Neuronal stem cell (in vitro differentiated cells): ENCODE results near the gene TBX2.

Source experiments
- DNase-seq: peaks from one replicate; pipeline ENCODE4 v3.0.0-alpha.2; 2013; ENCODE audit warnings: low spot score
- H2AFZ ChIP-seq: one replicate; pipeline ENCODE4 v1.6.1; 2013; ENCODE audit warnings: mild to moderate bottlenecking, low read length, inconsistent platforms
- H2AK5ac ChIP-seq: 2 replicates; pipeline ENCODE4 v1.6.1; 2013; ENCODE audit warnings: low read depth, mild to moderate bottlenecking, inconsistent platforms, low read length, moderate library complexity, mixed read lengths
- H2BK120ac ChIP-seq: 2 replicates; pipeline ENCODE4 v1.6.1; 2013; ENCODE audit warnings: low read depth, mild to moderate bottlenecking, inconsistent platforms, low read length, moderate library complexity, mixed read lengths
- H2BK12ac ChIP-seq: one replicate; pipeline ENCODE4 v1.6.1; 2013; ENCODE audit warnings: low read length, inconsistent platforms
- H2BK15ac ChIP-seq: 2 replicates; pipeline ENCODE4 v1.6.1; 2013; ENCODE audit warnings: mild to moderate bottlenecking, low read length, inconsistent platforms, mixed read lengths
- H2BK5ac ChIP-seq: one replicate; pipeline ENCODE4 v1.6.1; 2013; ENCODE audit warnings: inconsistent platforms, mild to moderate bottlenecking, low read length, moderate library complexity
- H3K14ac ChIP-seq: one replicate; pipeline ENCODE4 v1.6.1; 2013; ENCODE audit warnings: low read length, inconsistent platforms
- H3K18ac ChIP-seq: 2 replicates; pipeline ENCODE4 v1.6.1; 2013; ENCODE audit warnings: low read length, inconsistent platforms
- H3K23ac ChIP-seq: 2 replicates; pipeline ENCODE4 v1.6.1; 2013; ENCODE audit warnings: low read depth, mild to moderate bottlenecking, mixed read lengths, low read length, inconsistent platforms; ENCODE audit not compliant: poor library complexity
- H3K27ac ChIP-seq: replicated peaks from 3 replicates; pipeline ENCODE4 v1.5.1; 2013; ENCODE audit warnings: low read length, inconsistent platforms
- H3K27me3 ChIP-seq, 3 experiments: 2 replicates each; pipeline ENCODE4 v1.6.1; 2013; ENCODE audit warnings: low read length in 3 of 3, mild to moderate bottlenecking in 2 of 3, inconsistent platforms in 1 of 3, low read depth in 1 of 3, mixed read lengths in 1 of 3, moderate library complexity in 1 of 3; ENCODE audit not compliant: control insufficient read depth in 3 of 3, insufficient read depth in 3 of 3
- H3K36me3 ChIP-seq, 2 donors: replicated peaks in 1 of 2; 2 replicates each; pipeline ENCODE4 v1.6.1; 2013; ENCODE audit warnings: low read length in 2 of 2; ENCODE audit not compliant: control insufficient read depth in 2 of 2, insufficient read depth in 2 of 2
- H3K4ac ChIP-seq: 2 replicates; pipeline ENCODE4 v1.6.1; 2013; ENCODE audit warnings: inconsistent platforms, mild to moderate bottlenecking, low read length, moderate library complexity
- H3K4me1 ChIP-seq, 2 donors: 1 replicate in 1 of 2; 2 replicates in 1 of 2; pipeline ENCODE4 v1.6.1; 2013; ENCODE audit warnings: low read length in 2 of 2, low read depth in 1 of 2; ENCODE audit not compliant: control insufficient read depth in 2 of 2, insufficient read depth in 1 of 2
- H3K4me2 ChIP-seq: one replicate; pipeline ENCODE4 v1.6.1; 2013; ENCODE audit warnings: mild to moderate bottlenecking, low read length, inconsistent platforms; ENCODE audit not compliant: insufficient read depth, poor library complexity, severe bottlenecking
- H3K4me3 ChIP-seq, 2 donors: 2 replicates each; pipeline ENCODE4 v1.5.1; 2013; ENCODE audit warnings: low read length in 2 of 2, mild to moderate bottlenecking in 2 of 2, inconsistent platforms in 1 of 2, moderate library complexity in 1 of 2
- H3K79me1 ChIP-seq: one replicate; pipeline ENCODE4 v1.6.1; 2013; ENCODE audit warnings: low read depth, mild to moderate bottlenecking, inconsistent platforms, low read length, moderate library complexity
- H3K9ac ChIP-seq: one replicate; pipeline ENCODE4 v1.6.1; 2013; ENCODE audit warnings: mild to moderate bottlenecking, low read depth, low read length, inconsistent platforms; ENCODE audit not compliant: poor library complexity
- H3K9me3 ChIP-seq, 2 donors: replicated peaks in 1 of 2; 2 replicates each; pipeline versions ENCODE3 to v1.6.1; 2013; ENCODE audit warnings: low read length in 2 of 2, mild to moderate bottlenecking in 2 of 2, inconsistent platforms in 1 of 2, low read depth in 1 of 2, mixed read lengths in 1 of 2, moderate library complexity in 1 of 2; ENCODE audit not compliant: control insufficient read depth in 2 of 2, insufficient read depth in 1 of 2
- H4K8ac ChIP-seq: one replicate; pipeline ENCODE4 v1.6.1; 2013; ENCODE audit warnings: low read depth, mild to moderate bottlenecking, inconsistent platforms, low read length, moderate library complexity
- H4K91ac ChIP-seq: one replicate; pipeline ENCODE4 v1.6.1; 2013; ENCODE audit warnings: low read length, low read depth, mild to moderate bottlenecking, inconsistent platforms; ENCODE audit not compliant: poor library complexity
- WGBS, 2 donors: extraction: QIAGEN DNeasy Blood & Tissue Kit; methylation state at CpG; one replicate each; pipeline ENCODE4 v1.1.7; 2013; ENCODE audit warnings: missing lambda C conversion rate in 2 of 2, mixed read lengths in 1 of 2; ENCODE audit not compliant: insufficient read length in 2 of 2, insufficient replicate concordance in 1 of 2; ENCODE audit errors: extremely low coverage in 2 of 2; 5-methylcytosine and 5-hydroxymethylcytosine counted together

Gene TBX2

DNA sequence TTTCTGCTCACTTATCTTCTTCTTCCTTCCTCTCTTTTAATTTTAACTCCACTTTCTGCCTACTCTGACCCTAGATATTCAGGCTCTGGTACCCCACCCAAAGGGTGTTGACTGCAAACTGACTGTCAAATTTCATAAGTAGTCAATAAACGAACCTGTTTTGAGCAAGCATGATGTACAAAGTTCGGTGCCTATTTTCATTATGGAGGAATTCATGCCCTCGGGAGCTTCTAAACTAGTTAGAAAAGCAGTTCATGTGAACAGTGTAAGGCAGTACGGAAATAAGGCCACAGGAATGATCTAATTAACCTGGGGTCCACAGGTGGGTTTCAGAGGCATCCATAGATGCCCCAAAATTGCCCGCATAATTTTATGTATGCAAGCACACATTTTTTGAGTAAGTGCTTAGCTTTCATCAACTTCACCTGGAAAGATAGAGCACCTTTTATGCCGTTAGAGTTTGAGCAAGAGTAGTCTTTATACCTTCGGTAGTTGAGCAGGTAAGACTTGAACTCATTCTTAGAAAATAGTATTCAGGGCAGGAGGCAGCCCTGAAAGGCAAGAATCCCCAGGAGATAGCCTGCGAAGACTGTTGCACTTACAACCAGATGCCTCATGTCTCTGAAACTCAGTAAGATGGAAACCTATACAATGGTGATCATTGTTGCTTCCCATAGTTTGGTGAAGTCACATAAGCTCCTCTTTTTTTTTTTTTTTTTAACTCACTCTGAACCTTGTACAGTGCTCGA is 36.6 kb upstream of the TBX2 start:
- Histone ChIP-seq H2BK120ac (no peak overlapping the region), H4K8ac (no peak overlapping the region), H3K27ac (no peak overlapping the region), H3K4me2 (no peak overlapping the region), H3K9ac (no peak overlapping the region), H3K27me3 (no peaks in the 10 kb centered on the region), H3K14ac (no peak overlapping the region), H3K79me1 (no peaks in the 10 kb centered on the region), H2BK12ac (no peak overlapping the region), H2BK5ac (no peak overlapping the region), H4K91ac (no peak overlapping the region), H3K18ac (no peak overlapping the region), H3K23ac (no peak overlapping the region), H3K4me1 (peaks cover 0 to 2% of the 10 kb centered on the region in 2 donors), H3K4ac (no peak overlapping the region), H3K36me3 (no peaks in the 10 kb centered on the region), H2AFZ (no peak overlapping the region), H3K9me3 (peaks cover 0 to under 1% of the 10 kb centered on the region in 2 donors), H3K4me3 (no peak overlapping the region), H2AK5ac (no peak overlapping the region), H2BK15ac (no peak overlapping the region)
- DNase-seq = no peak
- no CpG with 5 or more reads among the region's 9 CpGs for whole genome bisulfite sequencing, 2 donors

DNA sequence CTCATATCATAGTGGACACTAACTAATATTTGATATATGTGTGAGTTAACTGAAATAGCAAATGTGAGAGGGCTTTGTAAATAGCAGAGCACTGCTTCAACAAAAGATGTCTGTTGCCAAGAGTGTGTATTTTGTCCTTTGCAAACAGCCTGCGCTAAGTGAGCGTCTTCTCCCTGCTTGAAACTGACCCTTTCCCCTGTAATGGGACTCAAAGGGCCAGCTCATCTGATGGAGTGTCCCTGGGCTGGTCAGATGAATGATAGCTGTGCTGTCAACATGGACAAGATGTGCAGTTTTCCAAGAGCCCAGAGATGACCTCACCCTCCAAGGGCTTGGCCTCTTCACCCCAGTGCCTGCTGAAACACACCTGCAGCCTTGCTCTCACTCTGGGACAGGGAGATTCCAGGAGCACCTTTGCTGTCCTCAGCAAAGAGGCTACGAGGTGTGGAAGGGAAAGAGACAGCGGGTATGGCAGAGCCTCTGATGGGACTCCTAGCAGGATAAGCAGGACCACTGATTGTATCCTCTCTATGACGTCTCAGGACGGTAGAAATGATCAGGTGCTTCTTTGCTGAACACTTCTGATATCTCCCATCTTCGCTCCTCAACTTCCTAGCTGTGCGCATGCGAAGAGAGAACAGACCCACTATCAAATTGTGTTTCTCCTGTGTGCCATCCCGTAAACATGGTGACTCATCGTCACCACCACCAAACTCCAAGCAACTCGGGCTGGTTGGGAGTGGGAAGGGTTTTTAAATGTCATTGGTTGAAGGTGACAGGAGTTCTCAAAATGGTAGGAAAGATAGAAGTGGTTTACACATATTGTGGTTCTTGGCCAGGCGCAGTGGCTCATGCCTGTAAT is 35.8 kb upstream of the TBX2 start:
- Histone ChIP-seq H2BK15ac (no peak overlapping the region), H2AK5ac (no peak overlapping the region), H3K36me3 (no peaks in the 10 kb centered on the region), H2BK12ac (no peak overlapping the region), H3K9ac (no peak overlapping the region), H3K18ac (no peak overlapping the region), H3K14ac (no peak overlapping the region), H4K8ac (no peak overlapping the region), H3K27ac (no peak overlapping the region), H3K4me2 (no peak overlapping the region), H4K91ac (no peak overlapping the region), H3K4me1 (peaks cover 3 to 5% of the 10 kb centered on the region in 2 donors), H3K27me3 (no peaks in the 10 kb centered on the region), H3K4ac (no peak overlapping the region), H2AFZ (no peak overlapping the region), H3K23ac (no peak overlapping the region), H2BK120ac (no peak overlapping the region), H2BK5ac (no peak overlapping the region), H3K4me3 (no peak overlapping the region), H3K9me3 (peaks cover 0 to 2% of the 10 kb centered on the region in 2 donors), H3K79me1 (no peaks in the 10 kb centered on the region)
- no peak for DNase-seq
- WGBS, 2 donors = no CpG with 5 or more reads among the region's 13 CpGs

DNA sequence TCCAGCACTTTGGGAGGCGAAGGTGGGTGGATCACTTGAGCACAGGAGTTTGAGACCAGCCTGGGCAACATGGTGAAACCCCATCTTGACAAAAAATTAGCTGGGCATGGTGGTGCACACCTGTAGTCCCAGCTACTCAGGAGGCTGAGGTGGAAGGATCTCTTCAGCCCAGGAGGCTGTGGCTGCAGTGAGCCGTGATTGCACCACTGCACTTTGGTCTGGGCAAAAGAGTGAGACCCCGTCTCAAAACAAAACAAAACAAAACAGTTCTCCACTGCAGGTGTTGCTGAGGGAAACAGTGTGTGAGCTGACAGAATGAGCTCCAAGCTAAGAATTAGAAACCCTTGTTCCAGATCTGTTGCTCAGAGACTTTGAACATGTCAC is 35.2 kb upstream of the TBX2 start:
- Histone ChIP-seq H3K9ac (no peak overlapping the region), H2BK12ac (no peak overlapping the region), H3K14ac (no peak overlapping the region), H4K91ac (no peak overlapping the region), H2AFZ (no peak overlapping the region), H3K23ac (no peak overlapping the region), H3K4me2 (no peak overlapping the region), H3K27me3 (no peaks in the 10 kb centered on the region), H3K18ac (no peak overlapping the region), H3K4me1 (peaks cover 6 to 9% of the 10 kb centered on the region in 2 donors), H2BK120ac (no peak overlapping the region), H2AK5ac (no peak overlapping the region), H3K36me3 (no peaks in the 10 kb centered on the region), H3K27ac (no peak overlapping the region), H4K8ac (no peak overlapping the region), H2BK15ac (no peak overlapping the region), H3K79me1 (no peaks in the 10 kb centered on the region), H2BK5ac (no peak overlapping the region), H3K4me3 (no peak overlapping the region), H3K4ac (no peak overlapping the region), H3K9me3 (peaks cover 0 to 2% of the 10 kb centered on the region in 2 donors)
- no peak for DNase-seq
- WGBS, 2 donors = no CpG with 5 or more reads among the region's 3 CpGs

DNA sequence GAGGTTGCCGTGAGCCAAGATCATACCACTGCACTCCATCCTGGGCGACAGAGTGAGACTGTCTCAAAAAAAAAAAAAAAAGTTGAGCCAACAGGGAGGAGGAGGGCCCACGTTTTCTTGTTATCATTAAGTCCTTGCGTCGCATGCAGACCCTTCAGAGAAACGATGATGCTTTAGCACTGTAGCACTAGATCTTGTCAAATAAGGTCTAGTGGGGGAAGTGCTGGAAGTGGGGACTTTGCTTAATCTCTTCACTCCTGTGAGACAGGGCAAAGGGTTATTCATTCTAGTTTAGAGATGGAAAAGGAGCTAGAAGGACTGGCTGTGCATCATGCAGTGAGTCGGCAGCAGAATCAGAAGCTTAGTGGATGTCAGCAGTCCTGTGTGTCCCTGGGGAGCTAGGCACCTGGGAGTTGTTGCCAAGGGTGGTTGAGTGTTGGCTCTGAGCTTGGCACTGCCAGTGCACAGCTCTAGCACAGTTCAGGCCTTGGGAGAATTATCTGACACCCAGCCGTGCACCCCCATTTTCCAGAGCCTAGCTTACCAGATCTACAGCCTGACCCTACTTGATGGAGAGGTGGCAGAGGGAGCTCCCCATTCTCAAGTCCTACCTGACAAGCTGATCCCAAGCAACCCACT is 33.4 kb upstream of the TBX2 start:
- Histone ChIP-seq H3K9ac (no peak overlapping the region), H3K23ac (no peak overlapping the region), H2BK15ac (no peak overlapping the region), H3K4ac (no peak overlapping the region), H3K27me3 (no peaks in the 10 kb centered on the region), H2BK5ac (no peak overlapping the region), H3K4me1 (peaks cover 6 to 14% of the 10 kb centered on the region in 2 donors), H4K91ac (no peak overlapping the region), H2BK120ac (no peak overlapping the region), H3K4me2 (no peak overlapping the region), H3K9me3 (peaks cover 0 to 2% of the 10 kb centered on the region in 2 donors), H2AFZ (no peak overlapping the region), H4K8ac (no peak overlapping the region), H3K14ac (no peak overlapping the region), H3K27ac (no peak overlapping the region), H2BK12ac (no peak overlapping the region), H3K18ac (no peak overlapping the region), H2AK5ac (no peak overlapping the region), H3K36me3 (no peaks in the 10 kb centered on the region), H3K79me1 (no peaks in the 10 kb centered on the region), H3K4me3 (no peak overlapping the region)
- WGBS, 2 donors = no CpG with 5 or more reads among the region's 8 CpGs
- DNase-seq = no peak
